ENCODE data around the gene SSC5D. TPM values are rescaled to one million over a fixed set of nuclear protein-coding genes. Genes with fewer than 3 reads are reported as not detected.

Gene SSC5D
- total RNA-seq, 2 experiments from 2014 or later: 0.15 to 0.18 TPM

GRCh38 chr19:55563261-55563690 is 75.0 kb downstream of the SSC5D start:
- DNase-seq: no peak
- H3K36me3 Mint-ChIP-seq (ENCODE audit: low read depth): no peaks in the 10 kb centered on the region
- no peak overlapping the region for H3K27ac Mint-ChIP-seq
- ChIA-PET POLR2A (no interaction called here), CTCF (no interaction called here)
- H3K4me1 Mint-ChIP-seq: no peaks in the 10 kb centered on the region
- H3K4me3 Mint-ChIP-seq: no peak overlapping the region
- H3K27me3 Mint-ChIP-seq: peaks cover 6% of the 10 kb centered on the region
- H3K9me3 Mint-ChIP-seq: no peaks in the 10 kb centered on the region

DNA sequence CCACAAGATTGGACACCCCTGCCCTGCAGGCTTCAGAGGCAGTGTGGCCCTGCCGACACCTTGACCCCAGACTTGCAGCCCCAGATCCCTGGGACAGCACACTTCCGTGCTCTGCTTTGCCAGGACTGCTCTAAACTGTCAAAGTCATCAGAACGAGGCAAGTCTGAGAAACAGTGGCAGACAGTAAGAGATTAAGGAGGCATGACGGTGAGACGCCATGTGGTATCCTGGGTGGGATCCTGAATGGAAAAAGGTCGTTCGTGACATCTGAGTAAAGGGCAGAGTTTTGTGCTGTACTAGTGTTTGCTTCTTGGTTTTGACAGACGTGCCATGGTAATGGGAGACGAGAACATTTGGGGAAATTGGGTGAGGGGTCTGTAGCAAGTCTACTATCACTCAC is 78.6 kb downstream of the SSC5D start:
- H3K27ac Mint-ChIP-seq: no peak overlapping the region
- H3K4me3 Mint-ChIP-seq: no peak overlapping the region
- ChIA-PET POLR2A (no interaction called here), CTCF (no interaction called here)
- H3K4me1 Mint-ChIP-seq: no peaks in the 10 kb centered on the region
- DNase-seq: no peak
- no peaks in the 10 kb centered on the region for H3K27me3 Mint-ChIP-seq
- no peaks in the 10 kb centered on the region for H3K9me3 Mint-ChIP-seq
- no peaks in the 10 kb centered on the region for H3K36me3 Mint-ChIP-seq (ENCODE audit: low read depth)

DNA sequence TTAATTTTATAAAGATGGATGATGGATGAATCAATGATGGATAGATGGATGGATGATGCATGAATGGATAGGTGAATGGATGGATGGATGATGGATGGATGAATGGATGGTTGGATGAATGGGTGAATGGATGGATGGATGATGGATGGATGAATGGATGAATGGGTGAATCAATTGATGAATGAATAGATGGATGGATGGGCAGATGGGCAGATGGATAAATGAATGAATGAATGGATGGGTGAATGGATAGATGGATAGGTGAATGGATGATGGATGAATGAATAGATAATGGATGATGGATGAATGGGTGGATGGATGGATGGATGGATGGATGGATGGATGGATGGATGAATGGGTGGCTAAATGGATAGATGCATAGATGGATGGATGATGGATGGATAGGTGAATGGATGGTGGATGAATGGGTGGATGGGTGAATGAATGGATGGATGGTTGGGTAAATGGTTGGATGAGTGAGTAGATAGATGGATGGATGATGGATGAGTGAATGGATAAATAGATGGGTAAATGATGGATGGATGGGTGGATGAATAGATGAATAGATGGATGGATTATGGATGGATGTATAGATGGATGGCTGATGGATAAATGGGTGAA is 79.6 kb downstream of the SSC5D start:
- no peak overlapping the region for H3K4me3 Mint-ChIP-seq
- no peaks in the 10 kb centered on the region for H3K9me3 Mint-ChIP-seq
- POLR2A ChIA-PET: no interaction called here
- H3K27ac Mint-ChIP-seq: no peak overlapping the region
- no peaks in the 10 kb centered on the region for H3K36me3 Mint-ChIP-seq (ENCODE audit: low read depth)
- H3K4me1 Mint-ChIP-seq: no peaks in the 10 kb centered on the region
- no peaks in the 10 kb centered on the region for H3K27me3 Mint-ChIP-seq
- DNase-seq: no peak
- CTCF ChIA-PET: no interaction called here

Other genes starting within 250 kb of the SSC5D start
- gene PPP6R1, start 229.4 kb upstream of the SSC5D start, total RNA-seq: 100 to 1,000 TPM; 213 to 229 TPM
- 10 to 100 TPM; 28.9 to 29.0 TPM for gene HSPBP1, start 208.3 kb upstream of the SSC5D start, total RNA-seq
- gene BRSK1, start 204.4 kb upstream of the SSC5D start, total RNA-seq: 1 to 10 TPM; 5.6 to 5.7 TPM
- 1 to 10 TPM; 1.0 to 2.0 TPM for gene TMEM150B, start 163.1 kb upstream of the SSC5D start, total RNA-seq
- gene KMT5C, start 148.6 kb upstream of the SSC5D start, total RNA-seq: 10 to 100 TPM; 27.2 to 28.9 TPM
- 1 to 10 TPM in 1 of 2 experiments, under 1 TPM in 1; 0.83 to 2.0 TPM for gene COX6B2, start 133.7 kb upstream of the SSC5D start, total RNA-seq
- not detected for gene GARIN5B, start 125.2 kb upstream of the SSC5D start, total RNA-seq
- gene IL11, start 118.0 kb upstream of the SSC5D start, total RNA-seq: under 1 TPM in 1 of 2 experiments, not detected in 1; 0.48 TPM
- not detected for gene TMEM190, start 111.6 kb upstream of the SSC5D start, total RNA-seq
- 10 to 100 TPM; 19.2 to 19.3 TPM for gene TMEM238, start 104.1 kb upstream of the SSC5D start, total RNA-seq
- 1,000 to 10,000 TPM; 3,004 to 3,026 TPM for gene RPL28, start 102.5 kb upstream of the SSC5D start, total RNA-seq
- 100 to 1,000 TPM; 277 to 284 TPM for gene UBE2S, start 80.6 kb upstream of the SSC5D start, total RNA-seq
- not detected for gene SHISA7, start 45.1 kb upstream of the SSC5D start, total RNA-seq
- 10 to 100 TPM; 14.5 to 16.7 TPM for gene ISOC2, start 26.8 kb upstream of the SSC5D start, total RNA-seq
- gene C19orf85, start 23.7 kb upstream of the SSC5D start, total RNA-seq: not detected
- 1 to 10 TPM; 6.7 to 9.1 TPM for gene ZNF628, start 11.8 kb upstream of the SSC5D start, total RNA-seq
- gene NAT14, start 3.2 kb upstream of the SSC5D start, total RNA-seq: 10 to 100 TPM; 11.9 to 12.0 TPM
- not detected for gene SBK2, start 48.7 kb downstream of the SSC5D start, total RNA-seq
- not detected for gene SBK3, start 57.1 kb downstream of the SSC5D start, total RNA-seq
- 1 to 10 TPM; 6.4 to 6.6 TPM for gene ZNF579, start 92.4 kb downstream of the SSC5D start, total RNA-seq
- gene FIZ1, start 111.1 kb downstream of the SSC5D start, total RNA-seq: 10 to 100 TPM; 10.9 to 11.7 TPM
- 10 to 100 TPM; 35.4 to 37.3 TPM for gene ZNF524, start 111.9 kb downstream of the SSC5D start, total RNA-seq
- 10 to 100 TPM; 15.3 to 15.4 TPM for gene ZNF865, start 117.2 kb downstream of the SSC5D start, total RNA-seq
- 1 to 10 TPM; 6.4 to 7.4 TPM for gene ZNF784, start 136.1 kb downstream of the SSC5D start, total RNA-seq
- gene ZNF580, start 152.6 kb downstream of the SSC5D start, total RNA-seq: 10 to 100 TPM; 35.7 to 39.7 TPM
- 10 to 100 TPM; 26.6 to 30.1 TPM for gene ZNF581, start 155.2 kb downstream of the SSC5D start, total RNA-seq
- 1 to 10 TPM; 3.7 to 3.8 TPM for gene CCDC106, start 159.8 kb downstream of the SSC5D start, total RNA-seq
- gene U2AF2, start 166.6 kb downstream of the SSC5D start, total RNA-seq: 100 to 1,000 TPM; 204 to 213 TPM
- 10 to 100 TPM; 63.9 to 64.5 TPM for gene EPN1, start 186.8 kb downstream of the SSC5D start, total RNA-seq
- not detected for gene NLRP9, start 250.0 kb downstream of the SSC5D start, total RNA-seq